ENCODE data around the gene ERP29. TPM values are rescaled to one million over a fixed set of nuclear protein-coding genes. Genes with fewer than 3 reads are reported as not detected.

ERP29 gene
- total and polyA plus RNA-seq, 10 donors, result 64.4 to 196 (median 92.7) TPM

DNA sequence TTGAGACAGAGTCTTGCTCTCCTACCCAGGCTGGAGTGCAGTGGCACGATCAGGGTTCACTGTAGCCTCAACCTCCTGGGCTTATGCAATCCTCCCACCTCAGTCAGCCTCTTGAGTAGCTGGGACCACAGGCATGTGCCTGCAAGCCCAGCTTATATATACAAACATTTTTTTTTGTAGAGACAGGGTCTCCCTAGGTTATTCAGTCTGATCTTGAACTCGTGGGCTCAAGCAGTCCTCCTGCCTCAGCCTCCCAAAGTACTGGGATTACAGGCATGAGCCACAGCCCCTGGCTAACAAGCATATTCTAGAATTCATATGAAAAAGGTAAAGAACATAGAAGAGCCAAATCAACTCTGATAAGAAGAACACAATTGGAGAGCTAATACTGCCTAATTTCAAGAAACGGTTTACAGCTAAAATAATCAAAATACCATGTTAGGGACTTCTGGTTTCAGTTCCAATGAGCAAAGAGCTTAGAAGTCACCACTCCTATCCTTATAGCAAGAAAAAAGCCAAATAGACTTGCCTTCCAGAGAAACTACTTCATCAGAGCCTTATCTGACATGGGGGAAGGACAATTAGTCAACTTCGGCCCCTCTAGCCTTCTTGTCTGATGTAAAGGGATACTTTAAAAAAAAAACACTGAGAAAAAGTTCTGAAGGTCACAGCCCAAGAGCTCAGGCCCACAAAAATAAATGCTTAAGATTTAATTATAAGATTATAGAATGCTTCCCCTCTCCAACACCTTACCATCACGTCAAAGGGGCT lies 37.9 kb upstream of the ERP29 start:
- Histone ChIP-seq H3K27ac (no peak overlapping the region), H3K4me3 (no peak overlapping the region), H3K36me3 (peaks cover 0 to 12% (median 0%) of the 10 kb centered on the region in 6 donors), H3K4me1 (peaks cover 0 to 4% (median 0%) of the 10 kb centered on the region in 6 donors), H3K9me3 (peaks cover 0 to 24% (median 15%) of the 10 kb centered on the region in 8 donors), H3K27me3 (replicated peaks in 1 of 7) (no peaks in the 10 kb centered on the region)
- TF ChIP-seq POLR2A (IDR thresholded peaks at IDR 0.05) (no peak), POLR2AphosphoS5 (IDR thresholded peaks at IDR 0.05) (no peak)
- TF ChIP-seq, protein P1, sequence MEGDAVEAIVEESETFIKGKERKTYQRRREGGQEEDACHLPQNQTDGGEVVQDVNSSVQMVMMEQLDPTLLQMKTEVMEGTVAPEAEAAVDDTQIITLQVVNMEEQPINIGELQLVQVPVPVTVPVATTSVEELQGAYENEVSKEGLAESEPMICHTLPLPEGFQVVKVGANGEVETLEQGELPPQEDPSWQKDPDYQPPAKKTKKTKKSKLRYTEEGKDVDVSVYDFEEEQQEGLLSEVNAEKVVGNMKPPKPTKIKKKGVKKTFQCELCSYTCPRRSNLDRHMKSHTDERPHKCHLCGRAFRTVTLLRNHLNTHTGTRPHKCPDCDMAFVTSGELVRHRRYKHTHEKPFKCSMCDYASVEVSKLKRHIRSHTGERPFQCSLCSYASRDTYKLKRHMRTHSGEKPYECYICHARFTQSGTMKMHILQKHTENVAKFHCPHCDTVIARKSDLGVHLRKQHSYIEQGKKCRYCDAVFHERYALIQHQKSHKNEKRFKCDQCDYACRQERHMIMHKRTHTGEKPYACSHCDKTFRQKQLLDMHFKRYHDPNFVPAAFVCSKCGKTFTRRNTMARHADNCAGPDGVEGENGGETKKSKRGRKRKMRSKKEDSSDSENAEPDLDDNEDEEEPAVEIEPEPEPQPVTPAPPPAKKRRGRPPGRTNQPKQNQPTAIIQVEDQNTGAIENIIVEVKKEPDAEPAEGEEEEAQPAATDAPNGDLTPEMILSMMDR (IDR thresholded peaks at IDR 0.05 in 8 of 11, conservative IDR thresholded peaks at IDR 0.05 in 3 of 11), result no peak
- intact Hi-C loops (cut with DNase I; ENCODE audit: low total_unique reads), result no loop called here
- 86 to 91% (median 89%) methylated on average over 5 of the region's 5 CpGs for WGBS, 5 donors
- DNase-seq, result no peak

DNA sequence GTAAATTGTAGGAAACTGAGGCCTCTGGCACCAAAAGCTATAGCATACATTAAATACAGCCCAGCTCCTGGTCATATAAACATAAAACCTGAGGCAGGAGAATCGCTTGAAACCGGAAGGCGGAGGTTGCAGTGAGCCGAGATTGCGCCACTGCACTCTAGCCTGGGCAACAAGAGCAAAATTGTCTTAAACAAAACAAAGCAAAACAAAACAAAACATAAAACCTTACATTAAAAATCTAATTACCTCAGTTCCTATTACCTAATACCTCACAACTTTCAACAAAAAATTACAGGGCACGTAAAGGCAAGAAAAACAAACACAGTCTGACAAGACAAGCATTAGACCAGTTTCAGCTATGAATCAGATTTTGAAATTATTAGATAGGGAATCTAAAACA lies 36.9 kb upstream of the ERP29 start:
- peaks cover 0 to 5% (median 0%) of the 10 kb centered on the region in 6 donors for H3K36me3 ChIP-seq
- TF ChIP-seq POLR2AphosphoS5 (IDR thresholded peaks at IDR 0.05), result no peak
- TF ChIP-seq POLR2A (IDR thresholded peaks at IDR 0.05), result no peak
- TF ChIP-seq, protein P1 (IDR thresholded peaks at IDR 0.05 in 8 of 11, conservative IDR thresholded peaks at IDR 0.05 in 3 of 11), result no peak
- DNase-seq, result no peak
- H3K27me3 ChIP-seq (replicated peaks in 1 of 7), result no peaks in the 10 kb centered on the region
- intact Hi-C loops (cut with DNase I; ENCODE audit: low total_unique reads), result no loop called here
- H3K4me3 ChIP-seq, result no peak overlapping the region
- H3K9me3 ChIP-seq, result peaks cover 0 to 15% (median 5%) of the 10 kb centered on the region in 8 donors
- WGBS, 5 donors, result 87 to 98% (median 94%) methylated on average over 6 of the region's 6 CpGs
- H3K27ac ChIP-seq, result no peak overlapping the region
- H3K4me1 ChIP-seq, result peaks cover 0 to 4% (median 0%) of the 10 kb centered on the region in 6 donors

DNA sequence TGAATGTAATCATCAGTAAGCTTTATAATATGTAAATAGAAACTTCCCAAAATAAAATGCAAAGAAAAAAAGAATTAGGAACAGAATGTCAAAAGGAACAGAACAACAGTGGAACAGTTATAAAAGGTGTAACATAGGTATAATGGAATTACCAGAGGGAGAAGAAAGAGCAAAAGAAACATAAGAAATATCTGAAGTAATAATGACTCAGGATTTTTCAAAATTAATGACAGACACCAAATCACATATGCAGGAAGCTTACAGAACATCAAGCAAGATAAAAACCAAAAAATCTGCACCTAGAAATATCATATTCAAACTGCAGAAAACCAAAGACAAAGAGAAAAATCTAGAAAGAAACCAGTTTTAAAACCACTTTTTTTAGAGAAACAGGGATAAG lies 36.4 kb upstream of the ERP29 start:
- DNase-seq, result no peak
- intact Hi-C loops (cut with DNase I; ENCODE audit: low total_unique reads), result no loop called here
- no peak overlapping the region for H3K27ac ChIP-seq
- H3K36me3 ChIP-seq, result peaks cover 0 to 5% (median 0%) of the 10 kb centered on the region in 6 donors
- no peak overlapping the region for H3K4me3 ChIP-seq
- peaks cover 0 to 9% (median 0%) of the 10 kb centered on the region in 8 donors for H3K9me3 ChIP-seq
- no peak for TF ChIP-seq POLR2A (IDR thresholded peaks at IDR 0.05)
- TF ChIP-seq, protein P1 (IDR thresholded peaks at IDR 0.05 in 8 of 11, conservative IDR thresholded peaks at IDR 0.05 in 3 of 11), result no peak
- TF ChIP-seq POLR2AphosphoS5 (IDR thresholded peaks at IDR 0.05), result no peak
- H3K4me1 ChIP-seq, result peaks cover 0 to 4% (median 0%) of the 10 kb centered on the region in 6 donors
- H3K27me3 ChIP-seq (replicated peaks in 1 of 7), result no peaks in the 10 kb centered on the region

DNA sequence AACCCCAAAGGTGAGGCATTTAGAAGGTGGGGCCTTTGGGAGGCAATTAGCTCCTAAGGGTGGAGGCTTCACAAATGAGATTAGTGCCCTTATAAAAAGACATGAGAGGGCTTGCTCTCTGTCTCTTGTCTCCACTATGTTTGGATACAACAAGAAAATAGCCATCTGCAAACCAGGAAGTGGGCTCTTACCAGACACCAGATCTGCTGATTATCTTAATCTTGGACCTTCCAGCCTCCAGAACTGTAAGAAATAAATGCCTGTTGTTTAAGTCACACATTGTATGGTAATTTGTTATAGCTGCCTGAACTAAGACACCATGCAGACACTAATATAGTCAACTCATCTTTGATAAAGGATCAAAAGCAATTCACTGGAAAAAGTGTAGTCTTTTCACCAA lies 34.7 kb upstream of the ERP29 start:
- Histone ChIP-seq H3K36me3 (no peaks in the 10 kb centered on the region), H3K9me3 (no peaks in the 10 kb centered on the region), H3K4me3 (no peak overlapping the region), H3K4me1 (peaks cover 0 to 4% (median 0%) of the 10 kb centered on the region in 6 donors), H3K27ac (no peak overlapping the region), H3K27me3 (replicated peaks in 1 of 7) (no peaks in the 10 kb centered on the region)
- no peak for TF ChIP-seq POLR2AphosphoS5 (IDR thresholded peaks at IDR 0.05)
- TF ChIP-seq POLR2A (IDR thresholded peaks at IDR 0.05), result no peak
- TF ChIP-seq, protein P1 (IDR thresholded peaks at IDR 0.05 in 8 of 11, conservative IDR thresholded peaks at IDR 0.05 in 3 of 11), result no peak
- intact Hi-C loops (cut with DNase I; ENCODE audit: low total_unique reads), result no loop called here
- no peak for DNase-seq

Data from spleen (tissue), 11 donors.